GM12872 (cell line): ENCODE data around the gene RAD23B.
A peak's percentile ranks its signal among the peaks of the same experiment; 100 is the strongest.

Source experiments
- TF ChIP-seq, protein P1 (sequence below): IDR thresholded peaks from 3 replicates; pipeline ENCODE4 v1.5.1; 2011; ENCODE audit warnings: low read depth, mild to moderate bottlenecking, low read length, moderate library complexity; ENCODE audit not compliant: insufficient read depth

Gene RAD23B

DNA sequence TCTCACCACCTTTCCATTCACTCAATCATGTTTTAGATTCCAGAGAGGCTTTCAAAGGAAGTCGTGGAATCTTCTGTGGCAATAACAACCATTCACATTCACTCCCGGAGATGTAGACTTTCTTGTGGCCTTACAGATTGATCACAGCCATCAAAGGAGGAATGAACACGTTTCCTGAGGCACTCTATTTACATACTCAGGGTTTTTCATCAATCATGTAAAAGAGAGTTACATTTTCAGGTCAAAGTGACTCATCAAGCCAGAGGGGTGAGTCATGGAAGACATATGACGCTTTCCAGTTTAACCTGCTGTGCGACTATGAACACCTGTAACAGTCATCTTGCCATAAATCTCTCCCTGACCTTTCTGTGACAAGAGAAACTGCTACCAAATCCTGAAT lies 39.3 kb upstream of the RAD23B start:
- TF ChIP-seq, protein P1, sequence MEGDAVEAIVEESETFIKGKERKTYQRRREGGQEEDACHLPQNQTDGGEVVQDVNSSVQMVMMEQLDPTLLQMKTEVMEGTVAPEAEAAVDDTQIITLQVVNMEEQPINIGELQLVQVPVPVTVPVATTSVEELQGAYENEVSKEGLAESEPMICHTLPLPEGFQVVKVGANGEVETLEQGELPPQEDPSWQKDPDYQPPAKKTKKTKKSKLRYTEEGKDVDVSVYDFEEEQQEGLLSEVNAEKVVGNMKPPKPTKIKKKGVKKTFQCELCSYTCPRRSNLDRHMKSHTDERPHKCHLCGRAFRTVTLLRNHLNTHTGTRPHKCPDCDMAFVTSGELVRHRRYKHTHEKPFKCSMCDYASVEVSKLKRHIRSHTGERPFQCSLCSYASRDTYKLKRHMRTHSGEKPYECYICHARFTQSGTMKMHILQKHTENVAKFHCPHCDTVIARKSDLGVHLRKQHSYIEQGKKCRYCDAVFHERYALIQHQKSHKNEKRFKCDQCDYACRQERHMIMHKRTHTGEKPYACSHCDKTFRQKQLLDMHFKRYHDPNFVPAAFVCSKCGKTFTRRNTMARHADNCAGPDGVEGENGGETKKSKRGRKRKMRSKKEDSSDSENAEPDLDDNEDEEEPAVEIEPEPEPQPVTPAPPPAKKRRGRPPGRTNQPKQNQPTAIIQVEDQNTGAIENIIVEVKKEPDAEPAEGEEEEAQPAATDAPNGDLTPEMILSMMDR, result no peak

DNA sequence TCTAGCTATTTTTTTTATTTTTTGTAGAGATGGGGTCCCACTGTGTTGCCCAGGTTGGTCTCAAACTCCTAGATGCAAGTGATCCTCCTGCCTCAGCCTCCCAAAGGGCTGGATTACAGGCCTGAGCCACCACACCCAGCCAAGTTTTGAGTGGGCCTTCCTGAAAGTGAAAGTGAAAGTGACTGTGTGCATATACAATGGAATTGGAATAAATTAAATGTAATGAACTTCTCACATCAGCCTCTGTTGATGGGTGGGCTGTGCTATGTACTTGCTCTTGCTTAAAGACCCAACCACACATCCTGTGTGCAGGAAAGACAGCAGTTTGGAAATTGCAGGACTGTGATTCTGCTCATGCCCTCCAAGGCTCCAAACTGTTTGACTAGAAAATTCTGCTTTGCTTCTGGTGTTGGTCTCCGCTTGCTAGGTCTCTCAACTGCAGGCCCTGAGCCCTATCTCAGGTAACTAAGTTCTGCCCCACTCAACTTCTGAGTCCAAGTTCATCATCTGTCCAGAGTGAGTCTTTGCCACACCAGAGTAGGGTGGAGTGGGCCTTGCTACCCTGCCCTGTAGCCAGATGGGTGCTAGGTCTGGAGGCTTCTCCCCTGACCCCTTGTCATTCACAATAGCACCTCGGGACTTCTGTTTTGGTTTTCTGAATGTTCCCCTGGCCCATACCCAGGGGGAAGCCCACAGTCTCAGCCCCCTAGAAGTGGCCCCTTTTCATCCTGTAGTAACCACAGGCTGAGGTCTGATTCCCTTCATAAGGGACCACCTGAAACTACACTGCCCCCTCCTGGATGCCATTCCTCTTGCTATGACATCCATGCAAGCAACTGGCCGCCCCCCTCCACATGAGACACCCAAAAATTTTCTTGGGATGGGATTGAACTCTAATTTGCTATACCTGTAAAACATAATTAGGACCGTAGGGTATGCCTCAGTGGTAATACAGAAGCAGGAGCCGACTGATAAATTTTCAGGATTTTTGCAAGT lies 36.5 kb upstream of the RAD23B start:
- TF ChIP-seq, protein P1, result 0 out of 3 replicates have a peak, but pooled peaks have one; percentile 10

DNA sequence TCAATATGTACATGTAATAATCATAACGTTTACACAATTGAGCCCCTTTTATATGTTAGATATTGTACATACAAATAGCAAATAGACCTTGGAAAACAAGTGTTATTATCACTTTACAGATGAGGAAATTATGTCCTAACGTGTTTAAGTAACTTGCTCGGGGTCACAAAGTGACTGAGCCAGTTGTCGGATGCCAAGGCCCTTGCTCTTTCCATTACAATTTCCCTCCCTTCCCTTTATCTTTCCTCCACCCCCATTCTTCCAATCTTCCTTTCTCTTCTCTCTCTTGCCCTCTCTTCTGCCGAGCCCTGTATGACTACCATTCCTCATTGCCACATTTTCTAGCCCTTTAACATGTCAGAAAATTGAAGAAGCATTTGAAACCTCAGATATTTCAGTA lies 34.4 kb upstream of the RAD23B start:
- TF ChIP-seq, protein P1, result no peak

DNA sequence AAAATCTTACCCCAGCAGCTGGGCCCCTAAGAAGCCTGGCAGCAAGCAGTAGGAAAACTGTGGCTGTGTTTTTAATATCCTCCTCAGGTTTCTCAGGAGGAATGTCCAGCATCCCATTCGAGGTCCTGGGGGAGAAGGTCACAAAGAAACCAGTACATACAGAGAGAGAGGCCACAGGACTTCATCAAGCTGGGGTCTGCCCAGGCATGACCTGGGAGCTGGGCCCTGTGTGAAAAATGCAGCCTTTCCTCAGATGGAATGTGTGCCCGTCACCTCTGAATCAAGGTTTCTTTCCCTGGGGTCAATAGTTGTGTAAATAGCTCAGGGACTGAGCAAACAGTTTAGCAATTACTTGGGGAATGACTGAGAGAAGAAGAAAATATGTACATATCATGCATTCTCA lies 33.9 kb upstream of the RAD23B start:
- TF ChIP-seq, protein P1, result no peak

DNA sequence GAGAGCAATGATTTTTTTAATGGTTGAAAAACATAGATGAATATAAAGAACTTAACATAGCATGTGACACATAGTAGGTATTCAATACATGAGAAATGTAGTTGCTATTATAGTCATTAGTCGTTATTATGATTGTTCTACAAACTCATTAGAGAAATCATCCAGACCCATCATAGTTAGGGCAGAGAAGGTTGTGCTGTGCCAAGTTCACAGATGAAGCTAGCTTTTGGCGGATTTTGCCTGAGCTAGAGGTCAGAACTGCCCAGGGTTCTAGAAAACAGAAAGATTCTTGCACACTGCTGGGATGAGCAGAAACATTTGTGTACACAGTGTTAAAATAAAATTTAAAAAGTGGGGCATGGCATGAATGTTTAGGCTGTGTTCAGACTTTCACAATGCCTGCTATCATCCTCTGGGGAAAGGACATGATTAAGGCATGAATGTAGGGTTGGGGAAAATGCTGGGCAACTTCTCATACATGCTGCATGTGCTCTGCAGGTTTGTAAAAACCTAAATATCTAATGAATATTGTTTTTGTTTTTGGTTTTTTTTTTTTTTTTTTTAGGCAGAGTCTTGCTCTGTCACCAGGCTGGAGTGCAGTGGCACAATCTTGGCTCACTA lies 33.3 kb upstream of the RAD23B start:
- TF ChIP-seq, protein P1, result no peak

DNA sequence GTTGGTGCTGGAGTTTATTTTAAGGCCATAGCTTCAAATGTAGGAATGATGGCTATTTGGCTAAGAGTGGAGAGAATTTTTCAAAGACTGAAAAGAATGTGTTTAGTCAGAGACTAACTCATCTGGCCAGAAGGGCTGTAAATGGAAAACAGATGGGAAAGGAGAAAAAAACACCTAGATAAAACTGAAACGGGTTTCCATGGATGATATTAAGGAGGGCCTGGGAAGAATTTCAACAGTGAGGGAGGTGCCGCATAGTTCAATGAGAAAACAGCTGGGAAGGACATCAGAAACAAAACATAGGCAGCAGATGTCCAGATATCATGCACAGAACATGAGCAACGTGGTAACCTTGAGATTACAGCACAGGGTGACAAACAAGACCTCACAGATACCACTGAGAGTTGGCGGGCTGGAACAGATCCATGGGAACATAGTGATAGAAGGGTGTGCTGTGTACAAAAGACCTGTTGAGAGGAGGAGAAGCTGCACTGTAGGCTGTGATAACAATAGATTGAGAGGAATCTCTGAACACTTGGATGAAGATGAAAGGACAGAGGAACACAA lies 31.2 kb upstream of the RAD23B start:
- TF ChIP-seq, protein P1, result no peak

DNA sequence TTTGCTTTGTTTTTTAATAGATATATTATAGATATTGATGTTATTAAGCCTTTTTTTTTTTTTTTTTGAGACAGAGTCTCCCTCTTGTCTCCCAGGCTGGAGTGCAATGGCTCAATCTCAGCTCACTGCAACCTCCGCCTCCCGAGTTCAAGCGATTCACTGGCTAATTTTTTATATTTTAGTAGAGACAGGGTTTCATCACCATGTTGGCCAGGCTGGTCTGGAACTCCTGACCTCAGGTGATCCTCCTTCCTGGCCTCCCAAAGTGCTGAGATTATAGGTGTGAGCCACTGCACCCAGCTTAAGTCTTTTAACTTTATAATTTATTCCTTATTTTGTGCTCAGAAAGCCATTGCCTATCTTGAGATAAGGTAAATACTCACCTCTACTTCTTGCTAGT lies 24.2 kb upstream of the RAD23B start:
- TF ChIP-seq, protein P1, result no peak
